SK-N-SH (cell line): ENCODE results near the gene CSNK1G2. TPM values are rescaled to one million over a fixed set of nuclear protein-coding genes. Genes with fewer than 3 reads are reported as not detected.

Experiments
- CTCF ChIA-PET: fragments of 300-600, 350-600 bp; formaldehyde crosslinking; extraction: SDS; loops from one replicate; lab custom pipeline; 2021; lab: Yijun Ruan, JAX
- POLR2A ChIA-PET: fragments of 350-600 bp; sonication (Branson Sonifier 250); formaldehyde crosslinking; extraction: SDS; loops from one replicate; lab custom pipeline; 2020; ENCODE audit warnings: antibody characterized with exemption, inconsistent platforms; lab: Yijun Ruan, JAX
- DNase-seq: peaks from one replicate; pipeline ENCODE4 v3.0.0; 2012
- H2AFZ ChIP-seq: fragments of 200-600 bp; sonication (generic); 2 replicates; pipeline ENCODE4 v1.8.1; 2016; ENCODE audit warnings: antibody characterized with exemption, mild to moderate bottlenecking, low read depth
- H3F3A ChIP-seq: fragments of 200-600 bp; sonication (generic); replicated peaks from 2 replicates; pipeline ENCODE3; 2016; ENCODE audit warnings: antibody characterized with exemption, mild to moderate bottlenecking; ENCODE audit not compliant: insufficient read depth
- H3K27ac ChIP-seq, 2 experiments: fragments of 200-500 bp in 1 of 2; fragments of 200-600 bp in 1 of 2; sonication (Bioruptor generic) in 1 of 2; sonication (generic), shearing (Covaris generic) in 1 of 2; 2 replicates each; pipeline versions ENCODE4 v1.5.1 to v1.6.1; 2014 to 2016; ENCODE audit warnings: low read depth in 2 of 2, inconsistent platforms in 1 of 2, low read length in 1 of 2, mild to moderate bottlenecking in 1 of 2, mixed read lengths in 1 of 2
- H3K27me3 ChIP-seq: fragments of 200-600 bp; sonication (generic), shearing (Covaris generic); 2 replicates; pipeline ENCODE4 v1.6.1; 2016; ENCODE audit warnings: mixed run types; ENCODE audit not compliant: insufficient read depth
- H3K36me3 ChIP-seq, 2 experiments: fragments of 200-500 bp in 1 of 2; fragments of 200-600 bp in 1 of 2; sonication (Bioruptor generic) in 1 of 2; sonication (generic) in 1 of 2; replicated peaks in 1 of 2; 2 replicates each; pipeline versions ENCODE3 to v1.5.1; 2014 to 2016; ENCODE audit warnings: low read length in 1 of 2, mild to moderate bottlenecking in 1 of 2; ENCODE audit not compliant: insufficient read depth in 2 of 2, control insufficient read depth in 1 of 2
- H3K4me1 ChIP-seq, 2 experiments: fragments of 200-500 bp in 1 of 2; fragments of 200-600 bp in 1 of 2; sonication (Bioruptor generic) in 1 of 2; sonication (generic), shearing (Covaris generic) in 1 of 2; 2 replicates each; pipeline versions ENCODE4 v1.5.1 to v1.6.1; 2014 to 2016; ENCODE audit warnings: low read depth in 1 of 2, low read length in 1 of 2, mixed run types in 1 of 2; ENCODE audit not compliant: insufficient read depth in 2 of 2, control insufficient read depth in 1 of 2
- H3K4me2 ChIP-seq: fragments of 200-600 bp; sonication (generic), shearing (Covaris generic); 2 replicates; pipeline ENCODE4 v1.6.1; 2017; ENCODE audit warnings: mixed run types
- H3K4me3 ChIP-seq, 2 experiments: fragments of 200-500 bp in 1 of 2; fragments of 200-600 bp in 1 of 2; sonication (Bioruptor generic) in 1 of 2; sonication (generic), shearing (Covaris generic) in 1 of 2; 2 replicates each; pipeline versions ENCODE4 v1.5.1 to v1.8.1; 2014 to 2016; ENCODE audit warnings: low read depth in 2 of 2, inconsistent platforms in 1 of 2, low read length in 1 of 2, mild to moderate bottlenecking in 1 of 2, mixed read lengths in 1 of 2, moderate library complexity in 1 of 2
- H3K79me2 ChIP-seq: fragments of 200-600 bp; sonication (generic); 2 replicates; pipeline ENCODE4 v1.8.1; 2017; ENCODE audit warnings: mild to moderate bottlenecking; ENCODE audit not compliant: insufficient read depth
- H3K9ac ChIP-seq: fragments of 200-600 bp; sonication (generic); 2 replicates; pipeline ENCODE4 v1.6.1; 2017; ENCODE audit warnings: mixed run types
- H3K9me2 ChIP-seq: fragments of 200-600 bp; sonication (generic); 2 replicates; pipeline ENCODE4 v1.6.1; 2017; ENCODE audit warnings: mixed run types
- H3K9me3 ChIP-seq: fragments of 200-600 bp; sonication (generic); 2 replicates; pipeline ENCODE4 v1.6.1; 2017; ENCODE audit warnings: mixed run types, mild to moderate bottlenecking, moderate library complexity
- H4K20me1 ChIP-seq: fragments of 200-600 bp; sonication (generic); 2 replicates; pipeline ENCODE4 v1.6.1; 2017; ENCODE audit warnings: mild to moderate bottlenecking, mixed run types; ENCODE audit not compliant: insufficient read depth
- CHD2 ChIP-seq: fragments of 150-350 bp; IDR thresholded peaks from 2 replicates; pipeline ENCODE4 v1.6.1; 2018; ENCODE audit warnings: low read length; ENCODE audit not compliant: partially characterized antibody
- ELF1 ChIP-seq: IDR thresholded peaks from 2 replicates; pipeline ENCODE4 v1.4.0; 2012
- EP300 ChIP-seq, 2 experiments: IDR thresholded peaks; 2 replicates each; pipeline versions ENCODE4 v1.4.0 to v1.6.1; 2012; ENCODE audit warnings: borderline replicate concordance in 1 of 2, low read depth in 1 of 2, low read length in 1 of 2
- FOXM1 ChIP-seq: IDR thresholded peaks from 2 replicates; pipeline ENCODE4 v1.4.0; 2012; ENCODE audit warnings: low read depth, mild to moderate bottlenecking
- GABPA ChIP-seq: IDR thresholded peaks from 2 replicates; pipeline ENCODE4 v1.4.0; 2012; ENCODE audit warnings: low read depth, mild to moderate bottlenecking
- GATA2 ChIP-seq: sonication (generic); formaldehyde crosslinking; IDR thresholded peaks from 2 replicates; pipeline ENCODE4 v1.5.0; 2020; ENCODE audit warnings: mild to moderate bottlenecking, missing genetic modification reagents
- IRF3 ChIP-seq: fragments of 150-350 bp; IDR thresholded peaks from 2 replicates; pipeline ENCODE4 v1.6.1; 2016; ENCODE audit warnings: mild to moderate bottlenecking, low read depth, low read length
- MEF2A ChIP-seq: IDR thresholded peaks from 2 replicates; pipeline ENCODE4 v1.4.0; 2012; ENCODE audit warnings: low read depth, borderline replicate concordance
- NFIC ChIP-seq: IDR thresholded peaks from 2 replicates; pipeline ENCODE4 v1.4.0; 2012; ENCODE audit warnings: borderline replicate concordance
- NRF1 ChIP-seq: IDR thresholded peaks from 2 replicates; pipeline ENCODE4 v1.6.1; 2012; ENCODE audit warnings: low read depth, mild to moderate bottlenecking, low read length
- PBX3 ChIP-seq: IDR thresholded peaks from 2 replicates; pipeline ENCODE4; 2012
- RAD21 ChIP-seq: IDR thresholded peaks from 2 replicates; pipeline ENCODE4 v1.6.1; 2012; ENCODE audit warnings: mild to moderate bottlenecking, low read length
- RCOR1 ChIP-seq: fragments of 150-350 bp; IDR thresholded peaks from 2 replicates; pipeline ENCODE4 v1.6.1; 2017; ENCODE audit warnings: antibody characterized with exemption, low read length
- RXRA ChIP-seq: IDR thresholded peaks from 2 replicates; pipeline ENCODE4 v1.4.0; 2012; ENCODE audit warnings: low read depth, mild to moderate bottlenecking, borderline replicate concordance
- SIN3A ChIP-seq: IDR thresholded peaks from 2 replicates; pipeline ENCODE4 v1.6.1; 2012; ENCODE audit warnings: low read depth, mild to moderate bottlenecking, low read length, moderate library complexity, borderline replicate concordance
- SMC3 ChIP-seq: IDR thresholded peaks from 2 replicates; pipeline ENCODE4 v1.6.1; 2012; ENCODE audit warnings: low read depth, low read length, improper control_type of control experiment
- TAF1 ChIP-seq: IDR thresholded peaks from 2 replicates; pipeline ENCODE4 v1.6.1; 2012; ENCODE audit warnings: low read depth, mild to moderate bottlenecking, low read length, moderate library complexity, borderline replicate concordance
- TCF12 ChIP-seq: IDR thresholded peaks from 2 replicates; pipeline ENCODE4 v1.4.0; 2012
- TEAD4 ChIP-seq: IDR thresholded peaks from 2 replicates; pipeline ENCODE4 v1.4.0; 2012; ENCODE audit warnings: mild to moderate bottlenecking, borderline replicate concordance; ENCODE audit not compliant: insufficient read depth
- USF1 ChIP-seq: IDR thresholded peaks from 2 replicates; pipeline ENCODE4 v1.4.0; 2012; ENCODE audit warnings: low read depth, borderline replicate concordance
- USF2 ChIP-seq: fragments of 150-350 bp; IDR thresholded peaks from 2 replicates; pipeline ENCODE4 v1.6.1; 2017; ENCODE audit warnings: antibody characterized with exemption, low read length, low read depth, borderline replicate concordance
- YY1 ChIP-seq: IDR thresholded peaks from 2 replicates; pipeline ENCODE4 v1.4.0; 2012; ENCODE audit warnings: low read depth, mild to moderate bottlenecking
- ZBTB33 ChIP-seq: IDR thresholded peaks from 2 replicates; pipeline ENCODE4 v1.4.0; 2012; ENCODE audit warnings: low read depth, borderline replicate concordance
- WGBS: methylation state at CpG from one replicate; pipeline ENCODE4 v1.1.6; 2017; ENCODE audit warnings: low lambda C conversion rate; 5-methylcytosine and 5-hydroxymethylcytosine counted together
- polyA plus RNA-seq, 3 experiments: library from polyadenylated mRNA; depleted of rRNA; stranded (reverse); fragments of >200 nt; gene quantifications; 2 replicates each; pipeline ENCODE4 v1.2.3, GENCODE V29; 2012

The CSNK1G2 gene
- polyA plus RNA-seq, 1 of the 3 experiments (the other 2 are of a cell fraction): 79.4 TPM

GRCh38 chr19:1978346-1978894 is 37.4 kb downstream of the CSNK1G2 start:
- no peak overlapping the region for H2AFZ ChIP-seq
- CTCF ChIA-PET: no interaction called here
- peaks cover 23% of the 10 kb centered on the region for H4K20me1 ChIP-seq
- H3K79me2 ChIP-seq: peaks cover 34% of the 10 kb centered on the region; the same call in 1 of the 2 replicates
- H3K27ac ChIP-seq: no peak overlapping the region
- no peak overlapping the region for H3K9ac ChIP-seq
- WGBS: 97% methylated on average over 13 of the region's 51 CpGs
- H3K9me2 ChIP-seq: no peaks in the 10 kb centered on the region
- H3K36me3 ChIP-seq: peaks cover 5 to 41% of the 10 kb centered on the region in 2 experiments
- H3K4me2 ChIP-seq: no peak overlapping the region
- POLR2A ChIA-PET: no interaction called here
- peaks cover 3% of the 10 kb centered on the region for H3F3A ChIP-seq
- DNase-seq: no peak
- TF ChIP-seq RXRA (no peak), NRF1 (no peak), SMC3 (no peak), RAD21 (no peak), GABPA (no peak), GATA2 (CRISPR knock-in tag) (no peak), IRF3 (no peak), TAF1 (no peak), CHD2 (no peak), USF2 (no peak), RCOR1 (no peak)
- H3K27me3 ChIP-seq: no peaks in the 10 kb centered on the region
- H3K4me1 ChIP-seq: no peaks in the 10 kb centered on the region
- no peaks in the 10 kb centered on the region for H3K9me3 ChIP-seq
- H3K4me3 ChIP-seq: no peak overlapping the region

- 98% methylated on average over 18 of the region's 43 CpGs for WGBS
- H3K9ac ChIP-seq: no peak overlapping the region
- POLR2A ChIA-PET: no interaction called here
- H3K9me2 ChIP-seq: no peaks in the 10 kb centered on the region
- no peak overlapping the region for H2AFZ ChIP-seq
- no peak overlapping the region for H3K4me2 ChIP-seq
- H3F3A ChIP-seq: peaks cover 4% of the 10 kb centered on the region
- H3K4me1 ChIP-seq: no peaks in the 10 kb centered on the region
- no peak overlapping the region for H3K4me3 ChIP-seq
- H3K36me3 ChIP-seq: peaks cover 5 to 41% of the 10 kb centered on the region in 2 experiments
- H3K9me3 ChIP-seq: no peaks in the 10 kb centered on the region
- H4K20me1 ChIP-seq: peaks cover 20% of the 10 kb centered on the region
- no peak overlapping the region for H3K27ac ChIP-seq
- peaks cover 30% of the 10 kb centered on the region; the same call in 1 of the 2 replicates for H3K79me2 ChIP-seq
- DNase-seq: no peak
- CTCF ChIA-PET: no interaction called here
- H3K27me3 ChIP-seq: no peaks in the 10 kb centered on the region
- TF ChIP-seq ELF1: no peak
- no peak for TF ChIP-seq SMC3
- no peak for TF ChIP-seq ZBTB33
- TF ChIP-seq FOXM1: no peak
- no peak for TF ChIP-seq SIN3A
- no peak for TF ChIP-seq GATA2 (CRISPR knock-in tag)
- TF ChIP-seq USF2: no peak
- TF ChIP-seq TCF12: no peak
- TF ChIP-seq TEAD4: no peak
- no peak for TF ChIP-seq MEF2A
- TF ChIP-seq NFIC: no peak
- TF ChIP-seq YY1: no peak
- TF ChIP-seq USF1: no peak
- no peak for TF ChIP-seq PBX3
- TF ChIP-seq EP300 (IDR thresholded peaks at IDR 0.05; ENCODE audit: borderline replicate concordance in 1 of 2, low read depth in 1 of 2, low read length in 1 of 2): no peak
Measured at GRCh38 chr19:1979017-1979416, 38.0 kb downstream of the CSNK1G2 start.
